Left ventricle myocardium inferior (tissue), 1 donor: Measurements from ENCODE around the gene LRRC1. TPM values are rescaled to one million over a fixed set of nuclear protein-coding genes. Genes with fewer than 3 reads are reported as not detected.

Experiments
- DNase-seq: peaks from one replicate; pipeline ENCODE4 v3.0.0-alpha.2; 2020
- H3K27ac ChIP-seq: fragments of 200-600 bp; replicated peaks from 2 replicates; pipeline ENCODE4 v1.8.0; 2021
- H3K27me3 ChIP-seq: fragments of 200-600 bp; 2 replicates; pipeline ENCODE4 v1.8.0; 2021; ENCODE audit warnings: low read depth
- H3K36me3 ChIP-seq: fragments of 200-600 bp; 2 replicates; pipeline ENCODE4 v1.8.0; 2021
- H3K4me1 ChIP-seq: fragments of 200-600 bp; 2 replicates; pipeline ENCODE4 v1.8.0; 2021
- H3K4me3 ChIP-seq: fragments of 200-600 bp; 2 replicates; pipeline ENCODE4 v1.8.0; 2021; ENCODE audit warnings: mild to moderate bottlenecking, moderate library complexity
- H3K9me3 ChIP-seq: fragments of 200-600 bp; replicated peaks from 2 replicates; pipeline ENCODE4 v1.8.0; 2021
- CTCF ChIP-seq: fragments of 200-600 bp; IDR thresholded peaks from 2 replicates; pipeline ENCODE4 v1.8.0; 2021; ENCODE audit warnings: antibody characterized with exemption, mild to moderate bottlenecking, borderline replicate concordance
- intact Hi-C: fragments of 100-400 bp; cut with micrococcal nuclease; formaldehyde crosslinking; loops from one replicate; pipeline ENCODE4 v1.11.0; 2022
- total RNA-seq: library from RNA; stranded (reverse); fragmentation: NEBNext Ultra II Directional; extraction: Animal tissue kit (Norgen Biotek cat#: 25700); gene quantifications from one replicate; pipeline ENCODE4 v1.2.1, GENCODE V29; 2021
- donor health status: DM: no; HTN: yes; CAD: no; lungs with severe emphysema.

LRRC1 gene
- total RNA-seq, 1 donor from 2014 or later, result 2.7 TPM

- intact Hi-C loops, result no loop called here
- H3K4me3 ChIP-seq, result no peak overlapping the region
- H3K36me3 ChIP-seq, result no peaks in the 10 kb centered on the region
- H3K27ac ChIP-seq, result no peak overlapping the region
- peaks cover 9% of the 10 kb centered on the region for H3K9me3 ChIP-seq
- no peak for DNase-seq
- peaks cover 13% of the 10 kb centered on the region for H3K4me1 ChIP-seq
- H3K27me3 ChIP-seq, result no peaks in the 10 kb centered on the region
- TF ChIP-seq CTCF, result no peak
Observed at GRCh38 chr6:53840027-53840426, 45.2 kb downstream of the LRRC1 start.

DNA sequence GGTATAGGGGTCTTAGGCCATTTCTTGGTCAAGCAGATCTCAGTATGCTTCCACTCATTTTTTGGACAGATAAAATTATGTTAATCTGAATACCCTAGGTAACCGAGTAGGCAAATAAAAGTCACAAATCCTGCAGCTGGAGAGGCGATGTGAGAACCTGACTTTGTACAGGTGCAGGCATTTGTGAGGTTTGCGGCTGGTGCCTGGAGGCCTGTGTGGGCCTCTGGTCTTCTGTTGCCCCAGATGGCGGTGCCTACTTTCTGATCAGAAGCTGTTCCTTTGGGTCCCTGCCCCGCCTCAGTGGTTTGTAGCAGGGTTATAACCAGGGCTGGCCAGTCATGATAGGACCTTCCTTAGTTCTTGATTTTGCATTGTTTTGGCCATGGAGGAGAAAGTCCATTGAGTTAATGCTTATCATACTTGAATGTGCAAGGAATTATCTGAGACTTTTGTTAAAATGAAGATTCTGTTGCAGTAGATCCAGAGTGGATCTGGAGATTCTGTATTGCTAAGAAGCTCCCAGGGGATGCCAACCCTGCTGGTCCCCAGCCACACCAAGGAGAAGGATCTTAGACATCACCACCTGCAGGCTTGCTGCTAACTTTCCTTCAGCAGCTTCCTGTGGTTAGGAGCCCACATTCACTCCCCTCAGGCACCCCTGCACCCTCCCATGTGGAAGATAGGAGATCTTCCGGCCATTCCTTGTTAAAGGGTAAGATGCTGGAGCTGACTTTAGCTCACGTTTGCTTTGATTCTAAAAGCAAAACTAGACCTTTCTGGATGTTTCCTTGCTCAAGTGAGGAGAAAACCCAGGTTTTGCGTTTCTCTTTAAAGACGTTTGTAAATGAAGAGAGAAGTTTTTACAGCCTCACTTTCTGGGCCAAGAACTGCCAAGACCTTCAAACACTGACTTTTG, 50.7 kb downstream of the LRRC1 start:
- H3K4me1 ChIP-seq, result no peaks in the 10 kb centered on the region
- H3K36me3 ChIP-seq, result no peaks in the 10 kb centered on the region
- intact Hi-C loops, result no loop called here
- no peak overlapping the region for H3K4me3 ChIP-seq
- H3K27ac ChIP-seq, result no peak overlapping the region
- H3K27me3 ChIP-seq, result no peaks in the 10 kb centered on the region
- H3K9me3 ChIP-seq, result peaks cover under 1% of the 10 kb centered on the region
- no peak for TF ChIP-seq CTCF
- DNase-seq, result no peak

DNA sequence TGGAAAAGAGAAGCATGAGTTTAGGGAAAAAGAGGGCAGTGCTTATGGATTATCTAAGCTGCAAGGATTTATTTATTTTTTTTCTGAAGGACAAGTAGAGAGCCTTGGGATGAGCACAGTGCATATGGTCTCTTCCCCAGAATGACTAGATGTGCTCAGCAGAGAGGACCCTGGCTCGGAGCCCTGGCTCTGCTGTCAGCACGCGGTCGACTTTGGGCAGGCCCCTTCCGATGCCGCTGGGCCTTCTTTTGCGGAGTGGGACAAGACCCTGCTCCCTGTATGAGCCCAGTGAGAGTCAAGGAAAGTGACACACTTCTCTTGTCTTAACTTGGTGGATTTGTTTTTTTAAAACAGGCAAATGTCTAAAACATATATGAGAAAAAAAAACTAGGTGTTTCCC, 51.4 kb downstream of the LRRC1 start:
- no peak for TF ChIP-seq CTCF
- Histone ChIP-seq H3K36me3 (no peaks in the 10 kb centered on the region), H3K4me1 (no peaks in the 10 kb centered on the region), H3K4me3 (no peak overlapping the region), H3K27ac (no peak overlapping the region), H3K9me3 (no peaks in the 10 kb centered on the region), H3K27me3 (no peaks in the 10 kb centered on the region)
- intact Hi-C loops, result no loop called here
- DNase-seq, result no peak

GRCh38 chr6:53847796-53848314, 53.0 kb downstream of the LRRC1 start:
- H3K36me3 ChIP-seq, result no peaks in the 10 kb centered on the region
- H3K27ac ChIP-seq, result no peak overlapping the region
- no peaks in the 10 kb centered on the region for H3K27me3 ChIP-seq
- intact Hi-C loops, result no loop called here
- TF ChIP-seq CTCF, result no peak
- DNase-seq, result no peak
- H3K9me3 ChIP-seq, result no peaks in the 10 kb centered on the region
- no peak overlapping the region for H3K4me3 ChIP-seq
- no peaks in the 10 kb centered on the region for H3K4me1 ChIP-seq

DNA sequence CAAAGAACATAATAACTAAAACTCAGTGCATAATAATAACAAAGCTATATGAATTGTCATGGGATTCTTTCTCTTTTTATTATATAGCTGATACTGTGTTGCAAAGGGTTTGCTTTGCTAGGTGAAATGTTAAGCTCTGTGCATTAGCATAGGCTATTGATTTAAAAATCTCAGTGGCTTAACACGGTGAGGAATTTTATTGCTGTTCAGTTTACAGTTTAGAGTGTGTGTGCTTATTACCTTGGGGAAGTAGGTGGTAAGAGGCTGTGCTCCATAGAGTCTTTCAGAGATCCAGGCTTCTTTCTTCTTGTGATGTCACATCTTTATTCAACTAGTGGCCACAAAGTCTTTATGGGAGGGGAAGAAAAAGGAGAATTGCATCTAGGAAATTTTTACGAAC, 55.7 kb downstream of the LRRC1 start:
- Histone ChIP-seq H3K9me3 (no peaks in the 10 kb centered on the region), H3K27ac (no peak overlapping the region), H3K4me3 (no peak overlapping the region), H3K4me1 (peaks cover 10% of the 10 kb centered on the region), H3K27me3 (no peaks in the 10 kb centered on the region), H3K36me3 (no peaks in the 10 kb centered on the region)
- TF ChIP-seq CTCF, result no peak
- intact Hi-C loops, result no loop called here
- no peak for DNase-seq
